Measurements from ENCODE around the gene NEURL1.

DNA sequence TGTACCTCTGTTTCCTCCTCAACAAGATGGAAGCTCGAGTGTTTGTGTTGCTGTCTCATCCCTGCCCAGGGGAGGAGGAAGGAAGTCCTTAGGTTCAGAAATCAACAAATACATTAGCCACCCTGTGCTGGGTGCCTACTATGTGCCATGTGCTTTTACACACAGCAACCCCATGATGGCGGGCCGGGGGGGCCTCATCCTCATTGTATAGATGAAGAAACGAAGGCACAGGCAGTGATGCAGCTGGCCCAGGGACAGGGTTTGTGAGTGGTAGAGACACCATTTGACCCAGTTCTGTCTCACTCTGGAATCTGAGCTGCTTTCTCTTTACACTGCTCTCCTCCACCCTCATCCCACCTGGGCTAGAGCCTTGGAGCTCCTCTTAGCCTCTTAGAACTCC is 39.5 kb upstream of the NEURL1 start:
- TF ChIP-seq POLR2AphosphoS5 (IDR thresholded peaks at IDR 0.05; ENCODE audit: low read depth, low read length) (no peak), POLR2A (IDR thresholded peaks at IDR 0.05; ENCODE audit: low read depth, low read length) (no peak), TAF1 (IDR thresholded peaks at IDR 0.05; ENCODE audit: low read depth, low read length) (no peak)

Data from GM12891 (cell line).